Stimulated activated CD4-positive, alpha-beta T cell treated with anti-CD3 and anti-CD28 coated beads, Interleukin-2, amount 100 ng/mL, for 48 hours (primary cell): ENCODE measurements around the gene MBLAC1.

ENCODE experiments used
- DNase-seq, 2 donors: peaks; one replicate each; pipeline ENCODE4 v3.0.0-alpha.2; 2020

MBLAC1 gene

GRCh38 chr7:100098913-100099312, 27.9 kb upstream of the MBLAC1 start:
- no peak for DNase-seq

GRCh38 chr7:100099452-100099851, 27.3 kb upstream of the MBLAC1 start:
- no peak for DNase-seq

- peak; percentile 79 to 80 for DNase-seq
Measured at GRCh38 chr7:100100420-100101015, 26.2 kb upstream of the MBLAC1 start.

GRCh38 chr7:100101016-100101862, 25.5 kb upstream of the MBLAC1 start, which contains the start of the genes AP4M1 and MCM7:
Gene AP4M1, plus strand, starts transcription at chr7:100101643. Its CDS starts 72 bp downstream, at chr7:100101715.
Gene MCM7, minus strand, starts transcription at chr7:100101397. Its CDS starts 103 bp downstream, at chr7:100101294.
- DNase-seq: peak; percentile 96 to 97

- DNase-seq: no peak
Measured at GRCh38 chr7:100102950-100103840, 23.6 kb upstream of the MBLAC1 start.

- no peak for DNase-seq
Measured at GRCh38 chr7:100105534-100105933, 21.2 kb upstream of the MBLAC1 start.

- no peak for DNase-seq
Measured at GRCh38 chr7:100106633-100107032, 20.1 kb upstream of the MBLAC1 start.

- no peak for DNase-seq
Measured at GRCh38 chr7:100107125-100107737, 19.5 kb upstream of the MBLAC1 start.

- no peak for DNase-seq
Measured at GRCh38 chr7:100107890-100108289, 18.9 kb upstream of the MBLAC1 start.

GRCh38 chr7:100109521-100110163, 17.1 kb upstream of the MBLAC1 start:
- no peak for DNase-seq

- no peak for DNase-seq
Measured at GRCh38 chr7:100111156-100111555, 15.6 kb upstream of the MBLAC1 start.

GRCh38 chr7:100111914-100112313, 14.9 kb upstream of the MBLAC1 start:
- DNase-seq: no peak

GRCh38 chr7:100115026-100115425, 11.7 kb upstream of the MBLAC1 start:
- no peak for DNase-seq

- DNase-seq: no peak
Measured at GRCh38 chr7:100118388-100119071, 8.2 kb upstream of the MBLAC1 start.

GRCh38 chr7:100119072-100119969, 7.4 kb upstream of the MBLAC1 start, which contains the start of the genes CNPY4 and TAF6:
Gene CNPY4, plus strand, starts transcription at chr7:100119634. Its CDS starts 111 bp downstream, at chr7:100119745.
Gene TAF6, minus strand, starts transcription at chr7:100119358. Its CDS starts 5,149 bp downstream, at chr7:100114209.
- DNase-seq: peak; percentile 92 to 94

- peak; percentile 62 to 64 for DNase-seq
Measured at GRCh38 chr7:100119970-100120732, 6.6 kb upstream of the MBLAC1 start.

GRCh38 chr7:100120733-100121036, 6.1 kb upstream of the MBLAC1 start:
- no peak for DNase-seq

GRCh38 chr7:100122067-100122466, 4.7 kb upstream of the MBLAC1 start:
- no peak for DNase-seq

- no peak for DNase-seq
Measured at GRCh38 chr7:100122568-100122967, 4.2 kb upstream of the MBLAC1 start.
